Subcutaneous abdominal adipose tissue (tissue), 5 donors: ENCODE results near the gene TMEM266.

Source experiments
- H3K27ac ChIP-seq: one replicate; pipeline ENCODE4 v1.7.0; 2013; ENCODE audit warnings: low read depth, mild to moderate bottlenecking, inconsistent platforms, low read length, moderate library complexity
- H3K27me3 ChIP-seq, 5 donors: one replicate each; pipeline ENCODE4 v1.7.0; 2013; ENCODE audit warnings: low read length in 5 of 5, inconsistent platforms in 1 of 5; ENCODE audit not compliant: control insufficient read depth in 5 of 5, insufficient read depth in 4 of 5
- H3K36me3 ChIP-seq, 5 donors: one replicate each; pipeline ENCODE4 v1.7.0; 2013; ENCODE audit warnings: low read length in 5 of 5; ENCODE audit not compliant: control insufficient read depth in 5 of 5, insufficient read depth in 5 of 5
- H3K4me1 ChIP-seq, 5 donors: one replicate each; pipeline ENCODE4 v1.7.0; 2013; ENCODE audit warnings: low read length in 5 of 5, mild to moderate bottlenecking in 3 of 5, moderate library complexity in 1 of 5; ENCODE audit not compliant: control insufficient read depth in 5 of 5, insufficient read depth in 5 of 5
- H3K4me3 ChIP-seq, 5 donors: one replicate each; pipeline ENCODE4 v1.7.0; 2013; ENCODE audit warnings: low read length in 5 of 5, low read depth in 1 of 5
- H3K9ac ChIP-seq, 5 donors: one replicate each; pipeline ENCODE4 v1.7.0; 2013; ENCODE audit warnings: low read length in 5 of 5, mild to moderate bottlenecking in 4 of 5, moderate library complexity in 3 of 5
- H3K9me3 ChIP-seq, 5 donors: one replicate each; pipeline ENCODE4 v1.7.0; 2013; ENCODE audit warnings: low read length in 5 of 5; ENCODE audit not compliant: control insufficient read depth in 5 of 5
- donor health status: healthy.
- donor health status: healthy.
- donor health status: healthy.
- donor health status: healthy.
- donor health status: healthy.

TMEM266 gene

GRCh38 chr15:76204916-76205460, 145.2 kb downstream of the TMEM266 start:
- Histone ChIP-seq H3K27ac (no peak overlapping the region), H3K9ac (no peak overlapping the region), H3K9me3 (no peaks in the 10 kb centered on the region), H3K4me1 (no peaks in the 10 kb centered on the region), H3K4me3 (no peak overlapping the region), H3K36me3 (peaks cover 0 to 62% (median 33%) of the 10 kb centered on the region in 5 donors), H3K27me3 (no peaks in the 10 kb centered on the region)

DNA sequence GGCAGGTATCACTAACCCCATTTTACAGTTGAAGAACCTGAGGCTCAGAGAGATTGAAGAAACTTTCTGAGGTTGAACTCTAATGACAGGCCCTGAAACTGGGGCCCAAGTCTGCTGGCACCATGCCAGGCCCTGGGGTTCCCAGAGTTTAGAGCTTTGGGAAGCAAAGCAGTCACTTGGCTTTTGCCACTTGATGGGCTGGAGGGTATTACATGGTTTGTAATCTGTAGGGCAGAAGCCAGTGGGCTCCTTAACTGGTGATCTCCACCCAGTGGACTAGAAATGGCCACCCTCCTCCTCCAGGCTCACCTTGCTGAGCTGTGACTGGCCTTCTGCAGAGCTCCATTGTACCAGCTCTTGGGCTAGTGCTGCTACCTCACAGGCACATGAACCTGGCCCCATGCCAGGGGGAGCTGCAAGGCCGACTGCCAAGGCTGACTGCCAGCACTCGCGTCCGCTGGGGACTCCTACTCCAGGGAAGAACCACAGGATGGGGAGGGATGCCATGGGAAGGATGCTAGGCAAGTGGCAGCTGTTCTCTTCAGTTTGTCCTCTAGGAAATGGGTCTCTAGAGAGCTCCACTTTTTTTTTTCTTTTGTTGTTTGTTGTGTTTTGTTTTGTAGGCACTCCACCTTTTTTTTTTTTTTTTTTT, 146.7 kb downstream of the TMEM266 start:
- H3K27me3 ChIP-seq: no peaks in the 10 kb centered on the region
- no peak overlapping the region for H3K4me3 ChIP-seq
- H3K9me3 ChIP-seq: no peaks in the 10 kb centered on the region
- no peak overlapping the region for H3K27ac ChIP-seq
- H3K9ac ChIP-seq: no peak overlapping the region
- H3K4me1 ChIP-seq: no peaks in the 10 kb centered on the region
- peaks cover 3 to 77% (median 48%) of the 10 kb centered on the region in 5 donors for H3K36me3 ChIP-seq

DNA sequence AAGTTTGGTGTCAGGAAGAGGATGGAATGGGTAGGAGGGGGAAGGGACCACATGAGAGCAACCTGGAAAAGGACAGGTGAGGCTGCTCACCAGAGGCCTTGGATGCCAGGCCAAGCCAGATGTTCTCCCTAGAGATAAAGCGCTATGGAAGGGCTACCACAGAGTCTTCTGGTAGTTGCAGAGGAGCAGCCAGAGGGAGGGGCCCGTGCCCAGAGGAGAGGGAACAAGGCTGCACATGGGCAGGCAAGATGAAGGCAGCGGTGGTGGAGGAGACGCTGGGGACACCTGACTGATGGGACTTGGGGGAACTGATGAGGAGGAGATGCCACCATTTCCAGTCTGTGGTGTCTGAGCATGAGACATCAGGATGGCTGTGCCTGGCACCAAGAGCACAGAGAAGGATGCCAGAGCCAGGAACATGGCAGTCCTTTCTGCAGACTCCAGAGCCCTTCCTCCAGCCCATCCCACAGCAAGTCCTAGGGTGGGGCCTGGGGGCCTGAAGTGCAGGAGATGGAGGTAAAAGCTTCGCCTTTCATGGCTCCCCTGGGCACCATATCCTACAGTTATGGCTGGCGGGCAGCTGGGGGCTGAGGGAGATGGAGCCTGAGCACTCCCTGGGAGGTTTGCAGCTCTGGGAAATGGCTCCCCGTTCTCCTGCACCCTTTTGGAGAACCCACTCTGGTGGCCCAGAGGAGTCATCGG, 148.4 kb downstream of the TMEM266 start:
- Histone ChIP-seq H3K36me3 (peaks cover 12 to 86% (median 65%) of the 10 kb centered on the region in 5 donors), H3K9me3 (no peaks in the 10 kb centered on the region), H3K4me1 (no peaks in the 10 kb centered on the region), H3K27me3 (no peaks in the 10 kb centered on the region), H3K4me3 (no peak overlapping the region), H3K27ac (no peak overlapping the region), H3K9ac (no peak overlapping the region)

GRCh38 chr15:76208786-76209424, 149.1 kb downstream of the TMEM266 start:
- no peaks in the 10 kb centered on the region for H3K9me3 ChIP-seq
- H3K4me1 ChIP-seq: no peaks in the 10 kb centered on the region
- no peak overlapping the region for H3K9ac ChIP-seq
- H3K27ac ChIP-seq: no peak overlapping the region
- H3K36me3 ChIP-seq: peaks cover 12 to 85% (median 68%) of the 10 kb centered on the region in 5 donors
- no peak overlapping the region for H3K4me3 ChIP-seq
- H3K27me3 ChIP-seq: no peaks in the 10 kb centered on the region

DNA sequence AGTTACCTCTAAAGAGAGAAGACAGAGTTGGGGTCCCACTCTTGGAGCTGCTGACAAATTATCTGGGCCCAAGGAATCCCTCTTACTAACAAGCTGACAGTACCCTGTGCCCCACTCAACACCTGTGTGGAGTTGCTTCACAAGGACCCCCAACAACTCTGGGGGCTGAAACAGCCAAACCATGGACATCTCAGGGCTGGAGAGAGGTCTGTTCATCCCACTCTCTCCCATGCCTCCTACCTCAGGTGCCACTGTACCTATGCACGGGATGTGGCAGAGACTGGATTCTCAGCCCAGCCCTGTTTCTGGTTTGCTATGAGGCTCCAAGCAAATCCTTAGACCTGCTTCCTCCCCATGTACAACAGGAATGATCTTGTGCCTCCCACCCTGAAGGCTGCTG, 149.7 kb downstream of the TMEM266 start:
- Histone ChIP-seq H3K9me3 (no peaks in the 10 kb centered on the region), H3K4me1 (no peaks in the 10 kb centered on the region), H3K27ac (no peak overlapping the region), H3K27me3 (no peaks in the 10 kb centered on the region), H3K4me3 (no peak overlapping the region), H3K9ac (no peak overlapping the region), H3K36me3 (peaks cover 17 to 86% (median 70%) of the 10 kb centered on the region in 5 donors)

DNA sequence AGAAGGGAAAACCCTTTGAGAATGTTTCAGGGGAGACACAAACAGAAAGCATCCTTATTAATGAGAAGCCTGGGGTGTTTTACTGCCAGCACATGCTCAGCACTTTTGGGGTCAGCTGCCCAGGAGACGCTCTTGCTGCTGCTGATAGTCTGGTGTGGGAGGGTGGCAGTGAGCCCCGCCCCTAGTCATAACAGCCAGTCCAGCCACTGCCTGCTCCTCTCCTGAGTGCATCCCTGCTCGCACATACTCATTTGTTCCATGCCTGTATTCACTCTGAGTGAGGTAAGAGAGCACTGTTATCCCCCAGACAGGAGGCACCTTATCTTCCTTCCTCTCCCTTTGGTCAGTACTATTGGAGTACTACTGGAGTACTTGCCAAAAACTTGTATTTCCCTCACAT, 150.2 kb downstream of the TMEM266 start:
- Histone ChIP-seq H3K36me3 (peaks cover 18 to 86% (median 72%) of the 10 kb centered on the region in 5 donors), H3K27me3 (no peaks in the 10 kb centered on the region), H3K27ac (no peak overlapping the region), H3K4me1 (no peaks in the 10 kb centered on the region), H3K9ac (no peak overlapping the region), H3K4me3 (no peak overlapping the region), H3K9me3 (no peaks in the 10 kb centered on the region)

GRCh38 chr15:76215634-76216033, 155.8 kb downstream of the TMEM266 start:
- no peaks in the 10 kb centered on the region for H3K9me3 ChIP-seq
- H3K36me3 ChIP-seq: peaks cover 26 to 60% (median 54%) of the 10 kb centered on the region in 5 donors
- H3K27ac ChIP-seq: no peak overlapping the region
- no peak overlapping the region for H3K4me3 ChIP-seq
- H3K9ac ChIP-seq: no peak overlapping the region
- H3K27me3 ChIP-seq: no peaks in the 10 kb centered on the region
- peaks cover 0 to 7% (median 0%) of the 10 kb centered on the region in 5 donors for H3K4me1 ChIP-seq

- Histone ChIP-seq H3K36me3 (peaks cover 25 to 51% (median 38%) of the 10 kb centered on the region in 5 donors), H3K9ac (no peak overlapping the region), H3K4me3 (no peak overlapping the region), H3K27ac (no peak overlapping the region), H3K27me3 (no peaks in the 10 kb centered on the region), H3K4me1 (peaks cover 0 to 7% (median 0%) of the 10 kb centered on the region in 5 donors), H3K9me3 (no peaks in the 10 kb centered on the region)
Observed at GRCh38 chr15:76217029-76217881, 157.5 kb downstream of the TMEM266 start.

- peaks cover 23 to 47% (median 37%) of the 10 kb centered on the region in 5 donors for H3K36me3 ChIP-seq
- no peak overlapping the region for H3K9ac ChIP-seq
- no peak overlapping the region for H3K4me3 ChIP-seq
- no peak overlapping the region for H3K27ac ChIP-seq
- no peaks in the 10 kb centered on the region for H3K9me3 ChIP-seq
- H3K4me1 ChIP-seq: peaks cover 0 to 7% (median 0%) of the 10 kb centered on the region in 5 donors
- H3K27me3 ChIP-seq: no peaks in the 10 kb centered on the region
Observed at GRCh38 chr15:76217882-76218217, 158.1 kb downstream of the TMEM266 start.
